ENCODE measurements around the gene RGL1.

The RGL1 gene

DNA sequence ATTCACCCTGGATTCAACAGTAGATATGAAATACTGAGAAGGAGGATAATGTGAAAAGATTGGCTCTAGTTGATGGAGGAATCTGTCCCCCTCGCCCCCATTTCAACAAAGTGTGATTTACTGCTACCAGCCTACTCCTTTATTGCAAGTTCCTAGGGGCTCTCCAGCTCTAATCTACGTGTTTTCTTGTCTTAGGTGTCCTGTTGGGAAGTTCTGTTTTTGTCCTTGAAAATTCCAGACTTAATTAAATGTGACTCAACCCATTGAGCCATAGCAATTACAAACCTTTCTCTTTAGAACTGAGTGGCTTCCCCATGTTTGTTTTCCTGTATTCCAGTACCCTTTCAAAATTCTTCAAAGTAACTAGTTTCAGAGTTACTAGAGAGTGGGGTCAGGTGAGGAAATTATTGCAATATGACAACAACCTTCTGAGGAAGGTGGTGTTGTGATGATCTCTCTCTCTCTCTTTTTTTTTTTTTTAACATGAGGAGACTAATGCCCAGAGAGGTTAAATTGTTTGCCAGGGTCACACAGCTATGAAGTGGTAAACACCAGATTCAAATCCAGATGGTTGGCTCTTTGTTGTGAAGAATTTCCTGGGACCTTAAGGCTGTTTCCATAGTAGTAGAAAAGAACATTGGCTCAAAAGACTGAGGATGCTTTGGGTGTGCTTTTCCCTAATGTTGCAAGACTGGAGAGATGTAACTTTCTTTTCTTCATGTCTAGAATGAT, 3.5 kb downstream of the RGL1 start:
- Histone ChIP-seq H3K27me3 (ENCODE audit: control insufficient read depth, low read length) (peaks cover 4% of the 10 kb centered on the region; the same call in 1 of the 2 replicates), H3F3A (ENCODE audit: control insufficient read depth, insufficient read depth) (no peaks in the 10 kb centered on the region), H3K4me2 (ENCODE audit: low read length) (no peak overlapping the region), H3K36me3 (ENCODE audit: control insufficient read depth, low read length) (no peaks in the 10 kb centered on the region), H3K4me1 (ENCODE audit: control insufficient read depth, low read length) (no peaks in the 10 kb centered on the region), H3K9me2 (replicated peaks; ENCODE audit: control insufficient read depth, low read length) (no peaks in the 10 kb centered on the region), H3K27ac (ENCODE audit: low read depth, low read length) (no peak overlapping the region), H3K4me3 (ENCODE audit: low read length) (no peak overlapping the region), H3K9me3 (ENCODE audit: control insufficient read depth, insufficient read depth, low read length) (no peaks in the 10 kb centered on the region), H4K20me1 (ENCODE audit: control insufficient read depth, insufficient read depth, low read depth, low read length) (no peaks in the 10 kb centered on the region), H3K79me2 (ENCODE audit: control insufficient read depth, low read length) (no peaks in the 10 kb centered on the region)
- TF ChIP-seq EZH2phosphoT487 (IDR thresholded peaks at IDR 0.05; ENCODE audit: borderline replicate concordance, low read length): no peak
- TF ChIP-seq, protein P1, sequence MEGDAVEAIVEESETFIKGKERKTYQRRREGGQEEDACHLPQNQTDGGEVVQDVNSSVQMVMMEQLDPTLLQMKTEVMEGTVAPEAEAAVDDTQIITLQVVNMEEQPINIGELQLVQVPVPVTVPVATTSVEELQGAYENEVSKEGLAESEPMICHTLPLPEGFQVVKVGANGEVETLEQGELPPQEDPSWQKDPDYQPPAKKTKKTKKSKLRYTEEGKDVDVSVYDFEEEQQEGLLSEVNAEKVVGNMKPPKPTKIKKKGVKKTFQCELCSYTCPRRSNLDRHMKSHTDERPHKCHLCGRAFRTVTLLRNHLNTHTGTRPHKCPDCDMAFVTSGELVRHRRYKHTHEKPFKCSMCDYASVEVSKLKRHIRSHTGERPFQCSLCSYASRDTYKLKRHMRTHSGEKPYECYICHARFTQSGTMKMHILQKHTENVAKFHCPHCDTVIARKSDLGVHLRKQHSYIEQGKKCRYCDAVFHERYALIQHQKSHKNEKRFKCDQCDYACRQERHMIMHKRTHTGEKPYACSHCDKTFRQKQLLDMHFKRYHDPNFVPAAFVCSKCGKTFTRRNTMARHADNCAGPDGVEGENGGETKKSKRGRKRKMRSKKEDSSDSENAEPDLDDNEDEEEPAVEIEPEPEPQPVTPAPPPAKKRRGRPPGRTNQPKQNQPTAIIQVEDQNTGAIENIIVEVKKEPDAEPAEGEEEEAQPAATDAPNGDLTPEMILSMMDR (IDR thresholded peaks at IDR 0.05; ENCODE audit: low read depth, low read length, poor library complexity, severe bottlenecking): no peak

DNA sequence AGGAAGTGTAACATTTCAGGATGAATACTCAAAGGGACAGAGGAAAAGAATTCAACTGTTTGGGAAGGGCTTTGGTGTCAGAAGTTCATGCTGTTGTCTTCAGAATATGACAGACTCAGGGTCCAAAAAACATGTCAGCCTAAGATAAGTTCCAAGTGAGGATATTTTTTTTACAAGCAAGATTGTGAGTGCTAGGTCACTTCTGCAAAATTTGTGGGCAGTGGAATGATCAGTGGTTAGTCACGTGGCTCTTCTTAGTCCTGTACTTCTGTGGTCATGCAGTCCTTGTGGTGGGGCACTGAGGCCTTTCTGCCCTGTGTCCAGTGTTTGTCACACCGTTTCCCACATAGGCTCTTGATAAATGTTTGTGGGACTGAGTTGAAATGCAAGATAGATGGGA, 5.2 kb downstream of the RGL1 start:
- Histone ChIP-seq H3K27me3 (ENCODE audit: control insufficient read depth, low read length) (peaks cover 3% of the 10 kb centered on the region; the same call in 1 of the 2 replicates), H3K79me2 (ENCODE audit: control insufficient read depth, low read length) (no peaks in the 10 kb centered on the region), H3K9me2 (replicated peaks; ENCODE audit: control insufficient read depth, low read length) (no peaks in the 10 kb centered on the region), H3K9me3 (ENCODE audit: control insufficient read depth, insufficient read depth, low read length) (no peaks in the 10 kb centered on the region), H3K27ac (ENCODE audit: low read depth, low read length) (no peak overlapping the region), H3K4me3 (ENCODE audit: low read length) (no peak overlapping the region), H3K36me3 (ENCODE audit: control insufficient read depth, low read length) (no peaks in the 10 kb centered on the region), H3K4me2 (ENCODE audit: low read length) (no peak overlapping the region), H3F3A (ENCODE audit: control insufficient read depth, insufficient read depth) (no peaks in the 10 kb centered on the region), H4K20me1 (ENCODE audit: control insufficient read depth, insufficient read depth, low read depth, low read length) (no peaks in the 10 kb centered on the region), H3K4me1 (ENCODE audit: control insufficient read depth, low read length) (no peaks in the 10 kb centered on the region)
- TF ChIP-seq, protein P1 (IDR thresholded peaks at IDR 0.05; ENCODE audit: low read depth, low read length, poor library complexity, severe bottlenecking): no peak
- TF ChIP-seq EZH2phosphoT487 (IDR thresholded peaks at IDR 0.05; ENCODE audit: borderline replicate concordance, low read length): no peak

- H3F3A ChIP-seq (ENCODE audit: control insufficient read depth, insufficient read depth): no peaks in the 10 kb centered on the region
These were observed 6.0 kb downstream of the RGL1 start for GRCh38 chr1:183810756-183811544.

More at GRCh38 chr1:183810756-183811544, 6.0 kb downstream of the RGL1 start:
- no peaks in the 10 kb centered on the region for H3K27me3 ChIP-seq (ENCODE audit: control insufficient read depth, low read length)
- no peak overlapping the region for H3K27ac ChIP-seq (ENCODE audit: low read depth, low read length)
- H3K9me2 ChIP-seq (replicated peaks; ENCODE audit: control insufficient read depth, low read length): no peaks in the 10 kb centered on the region
- no peaks in the 10 kb centered on the region for H3K79me2 ChIP-seq (ENCODE audit: control insufficient read depth, low read length)
- H3K36me3 ChIP-seq (ENCODE audit: control insufficient read depth, low read length): no peaks in the 10 kb centered on the region
- H3K4me2 ChIP-seq (ENCODE audit: low read length): no peak overlapping the region
- no peaks in the 10 kb centered on the region for H3K4me1 ChIP-seq (ENCODE audit: control insufficient read depth, low read length)
- no peaks in the 10 kb centered on the region for H3K9me3 ChIP-seq (ENCODE audit: control insufficient read depth, insufficient read depth, low read length)
- TF ChIP-seq, protein P1 (IDR thresholded peaks at IDR 0.05; ENCODE audit: low read depth, low read length, poor library complexity, severe bottlenecking): no peak
- no peak for TF ChIP-seq EZH2phosphoT487 (IDR thresholded peaks at IDR 0.05; ENCODE audit: borderline replicate concordance, low read length)
- no peak overlapping the region for H3K4me3 ChIP-seq (ENCODE audit: low read length)
- no peaks in the 10 kb centered on the region for H4K20me1 ChIP-seq (ENCODE audit: control insufficient read depth, insufficient read depth, low read depth, low read length)

Data from DOHH2 (cell line).